ENCODE results near the gene NOTCH1.

The NOTCH1 gene

DNA sequence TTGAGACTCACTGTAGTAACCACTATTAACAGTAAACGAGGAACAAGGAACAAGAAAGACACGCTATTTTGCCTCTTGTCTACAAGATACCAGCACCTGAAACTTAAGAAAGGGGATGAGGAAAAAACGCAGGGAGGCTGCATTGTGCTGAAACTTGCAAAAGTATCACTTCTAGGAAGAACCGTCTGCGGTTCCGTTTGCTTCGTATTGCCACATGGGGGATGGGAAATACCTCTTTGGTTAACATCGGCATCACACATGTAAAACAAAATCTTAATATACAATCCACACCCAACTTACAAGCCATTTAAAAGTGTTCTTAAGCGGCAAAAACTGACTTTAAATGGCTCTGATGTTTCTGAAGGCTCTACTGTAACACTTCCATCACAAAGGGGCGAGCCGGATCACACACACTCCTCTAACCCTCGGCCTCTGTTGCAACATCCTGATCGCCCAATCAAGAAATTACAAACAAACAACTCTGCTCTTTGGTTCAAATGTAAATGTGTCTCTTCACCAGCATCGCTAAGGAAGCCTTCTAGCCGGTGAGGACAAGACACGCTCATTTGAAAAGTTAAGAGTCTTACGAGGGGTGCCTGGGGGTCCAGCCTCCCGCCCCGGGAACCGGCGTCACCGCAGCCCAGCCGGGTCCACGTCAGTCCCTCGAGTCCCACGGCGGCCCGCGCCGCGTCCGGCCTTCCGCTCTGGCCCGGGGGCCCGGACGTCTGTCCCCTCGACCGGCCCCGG lies 63.6 kb downstream of the NOTCH1 start:
- no peak for DNase-seq

DNA sequence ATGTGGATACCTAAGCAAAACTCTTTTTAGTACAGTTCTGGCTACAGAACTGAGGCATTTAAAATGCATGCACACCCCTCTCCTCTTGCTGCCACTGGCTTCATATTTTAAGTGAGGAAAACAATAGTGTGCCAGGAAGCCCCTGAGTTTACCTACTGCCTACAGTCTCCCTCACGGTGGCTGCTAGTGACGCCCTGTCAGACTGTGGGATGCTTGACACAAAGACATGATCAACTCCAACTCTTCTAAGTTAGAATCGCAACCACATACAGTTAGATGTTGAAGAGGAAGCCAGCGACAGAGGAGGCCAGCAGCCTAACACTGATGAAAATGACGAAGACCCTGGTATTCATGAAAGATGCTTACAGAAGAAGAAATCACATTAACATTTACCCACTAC lies 64.3 kb downstream of the NOTCH1 start:
- no peak for DNase-seq

DNA sequence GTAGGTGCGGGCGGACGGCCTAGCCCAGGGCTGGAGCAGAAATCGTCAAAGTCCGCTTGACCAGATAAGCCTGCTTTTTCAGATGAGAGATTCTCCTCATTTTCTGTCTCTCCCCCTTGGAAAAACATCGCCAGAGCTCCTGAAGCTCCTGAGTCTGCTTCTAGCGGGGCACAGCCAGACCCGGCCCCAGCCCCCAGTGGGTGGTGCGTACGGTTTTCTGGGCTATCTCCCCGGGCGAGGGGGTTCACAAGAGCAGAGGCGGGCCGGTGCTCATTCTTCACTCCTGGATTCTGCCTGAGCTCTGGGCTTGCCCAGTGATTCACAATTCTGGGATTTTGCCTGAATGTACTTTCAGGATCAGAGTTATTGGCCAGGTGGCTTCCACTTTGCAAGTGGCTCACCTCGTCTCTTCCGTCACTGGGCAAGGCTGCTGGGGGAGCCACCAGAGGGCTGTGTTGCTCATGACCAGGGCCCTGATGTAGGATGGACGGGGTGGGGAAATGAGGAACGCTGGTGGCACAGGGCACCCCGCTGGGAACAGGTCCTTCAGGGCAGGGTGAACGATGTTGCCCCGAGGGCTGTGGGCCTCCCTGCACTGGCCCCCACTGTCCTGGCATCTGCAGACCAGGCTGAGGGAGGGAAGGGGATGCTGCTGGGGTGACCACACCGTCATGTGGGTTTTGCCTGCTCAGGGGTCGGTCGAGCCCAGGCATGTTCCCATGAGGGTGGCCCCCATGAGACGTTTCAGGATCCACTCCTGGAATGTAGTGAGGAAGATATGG lies 69.3 kb downstream of the NOTCH1 start:
- DNase-seq: no peak

DNA sequence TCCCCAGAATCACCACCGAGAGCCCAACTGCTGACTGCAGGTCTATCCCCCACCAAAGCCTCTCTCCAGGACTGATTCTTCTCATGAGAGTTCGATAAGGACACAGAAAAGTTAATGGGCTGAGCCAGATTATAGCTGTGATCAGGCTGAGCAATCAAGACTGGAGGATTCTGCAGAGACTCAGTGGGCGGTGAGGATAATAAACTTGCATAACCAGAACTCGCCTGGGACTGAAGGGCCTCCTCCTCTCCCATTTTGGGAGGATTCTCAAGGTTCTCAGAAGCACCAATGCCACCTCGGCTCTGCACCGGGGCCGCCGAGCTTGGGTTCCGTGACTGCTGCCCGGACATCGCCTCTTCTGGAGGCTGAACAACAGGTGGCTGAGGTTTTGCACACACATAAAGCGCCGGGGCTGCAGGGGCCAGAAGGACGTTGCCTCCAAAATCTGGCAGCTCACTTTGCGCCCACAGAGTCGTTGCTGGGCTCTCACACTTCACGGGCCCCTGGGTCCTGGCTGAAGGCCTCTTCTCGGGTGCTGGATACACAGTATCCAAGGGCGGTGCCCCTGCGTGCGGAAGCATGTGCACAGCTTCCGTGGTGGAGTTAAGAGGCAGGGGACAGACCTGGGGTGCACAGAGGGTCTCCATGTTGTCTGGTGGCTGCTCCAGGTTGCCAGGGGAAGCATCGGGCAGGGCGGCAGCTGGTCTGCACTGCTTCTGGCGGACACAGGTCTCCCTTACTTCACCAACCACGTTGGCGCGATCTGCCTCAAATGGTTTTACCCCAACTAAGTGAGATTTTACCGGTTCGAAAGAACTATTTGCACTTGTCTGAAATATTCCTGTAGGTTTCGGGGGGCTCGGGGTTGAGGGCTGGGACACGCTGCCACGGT lies 70.6 kb downstream of the NOTCH1 start:
- DNase-seq: no peak

DNA sequence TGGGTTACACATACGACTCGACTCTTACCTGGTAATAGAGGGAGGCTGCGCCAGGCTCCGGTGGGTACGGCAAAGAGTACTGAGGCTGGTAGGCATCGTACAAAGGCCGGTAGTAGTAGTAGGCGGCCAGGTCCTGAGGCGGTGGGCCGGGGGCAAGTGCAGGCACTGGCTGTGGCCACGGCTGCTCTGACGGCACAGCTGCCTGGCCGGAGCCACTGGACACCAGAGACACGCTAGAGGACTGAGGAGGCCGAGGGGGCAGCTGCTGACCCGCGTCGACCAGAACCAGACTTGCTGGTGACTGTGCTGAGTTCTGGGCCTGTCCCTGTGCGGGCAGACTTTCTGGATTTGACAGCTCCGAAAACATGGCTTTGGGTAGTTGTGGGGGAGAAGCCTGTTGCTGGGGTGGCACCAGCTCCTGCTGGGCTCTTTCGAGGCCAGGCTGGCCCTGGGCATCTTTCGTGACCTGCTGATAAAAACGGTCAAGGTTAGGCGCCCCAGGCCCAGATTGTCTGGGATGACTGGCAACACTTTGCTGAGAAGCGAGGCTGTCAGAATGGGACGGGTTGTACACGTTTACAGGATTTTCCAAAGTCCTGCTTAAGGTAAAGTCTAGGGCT lies 71.7 kb downstream of the NOTCH1 start:
- no peak for DNase-seq

DNA sequence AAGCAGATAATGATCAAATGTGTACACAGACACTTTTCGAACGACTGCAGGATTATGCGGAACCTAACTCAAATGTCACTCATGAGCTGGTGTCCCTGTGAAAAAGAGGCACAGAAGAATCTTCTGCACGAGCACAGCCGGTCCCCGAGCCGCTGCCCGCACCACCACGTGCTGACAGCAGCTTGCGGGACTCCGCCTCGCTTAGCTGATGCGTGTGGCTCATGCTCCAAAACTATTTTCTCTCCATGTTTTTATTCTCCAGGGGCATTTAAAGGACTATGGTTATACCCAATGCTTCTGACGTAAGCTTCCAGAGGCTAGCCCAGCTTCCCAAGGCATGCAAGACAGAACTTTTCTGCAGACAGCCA lies 72.5 kb downstream of the NOTCH1 start:
- no peak for DNase-seq

DNA sequence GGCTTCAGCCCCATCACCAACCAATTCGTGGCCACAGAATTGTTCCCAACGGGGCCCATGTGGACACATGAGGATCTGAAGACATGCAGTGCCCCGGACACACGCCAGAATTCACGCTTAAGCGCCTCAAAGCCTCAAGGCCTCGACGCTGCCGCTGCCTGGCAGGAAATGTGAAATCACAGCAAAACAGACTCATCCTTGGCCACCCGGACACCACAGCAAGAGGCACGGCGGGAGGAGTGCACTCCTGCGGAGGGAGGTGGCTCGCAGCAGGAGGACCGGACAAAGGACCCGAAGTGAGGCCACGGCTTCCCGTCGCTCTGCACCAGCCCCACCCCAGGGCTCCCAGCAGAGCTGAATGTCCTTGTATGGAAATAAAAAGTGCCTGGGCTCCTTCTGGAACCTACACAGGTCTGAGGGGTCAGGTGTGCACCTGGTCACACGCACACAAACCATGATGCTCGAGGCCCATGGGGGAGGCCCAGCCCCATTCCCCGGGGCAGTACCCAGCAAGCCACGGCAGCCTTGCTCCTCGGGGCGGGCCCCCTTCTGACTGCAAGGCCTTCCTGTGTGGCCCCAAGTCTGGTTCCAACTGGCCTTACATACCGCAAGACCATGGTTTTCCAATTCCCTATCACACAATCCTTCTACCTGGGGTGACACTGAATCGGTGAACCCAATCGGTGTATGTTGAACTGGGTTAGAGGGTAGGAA lies 73.1 kb downstream of the NOTCH1 start:
- DNase-seq: no peak

DNA sequence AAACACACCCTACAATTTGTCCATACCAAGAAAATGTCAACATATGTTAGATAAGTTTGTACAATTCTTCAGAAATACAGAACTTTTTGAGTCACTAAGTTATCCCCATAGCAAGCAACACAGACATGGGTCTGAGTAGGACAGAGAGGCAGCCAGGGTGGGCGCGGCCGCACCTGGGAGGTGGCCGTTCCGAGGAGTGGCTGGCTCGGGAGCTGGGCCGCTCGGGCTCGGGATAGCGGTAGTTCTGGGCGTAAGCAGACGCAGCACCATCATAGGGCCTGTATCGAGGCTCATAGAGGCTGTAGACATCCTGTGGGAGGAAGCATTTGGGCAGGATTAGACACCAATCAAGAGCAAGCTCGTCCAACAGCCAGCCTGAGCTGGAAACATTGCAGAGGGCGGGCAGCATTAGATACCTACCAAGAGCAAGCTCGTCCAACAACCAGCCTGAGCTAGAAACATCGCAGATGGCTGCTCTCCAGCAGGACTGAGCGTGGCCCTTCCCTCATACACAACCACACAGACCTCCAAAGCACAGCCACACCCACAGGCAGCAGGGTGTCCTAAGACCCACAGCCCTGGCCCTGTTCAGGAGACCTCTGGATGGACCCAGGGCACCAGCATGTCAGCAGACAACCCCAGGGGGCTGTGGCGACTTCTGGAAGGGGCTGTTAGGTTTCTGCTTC lies 73.9 kb downstream of the NOTCH1 start:
- no peak for DNase-seq

DNA sequence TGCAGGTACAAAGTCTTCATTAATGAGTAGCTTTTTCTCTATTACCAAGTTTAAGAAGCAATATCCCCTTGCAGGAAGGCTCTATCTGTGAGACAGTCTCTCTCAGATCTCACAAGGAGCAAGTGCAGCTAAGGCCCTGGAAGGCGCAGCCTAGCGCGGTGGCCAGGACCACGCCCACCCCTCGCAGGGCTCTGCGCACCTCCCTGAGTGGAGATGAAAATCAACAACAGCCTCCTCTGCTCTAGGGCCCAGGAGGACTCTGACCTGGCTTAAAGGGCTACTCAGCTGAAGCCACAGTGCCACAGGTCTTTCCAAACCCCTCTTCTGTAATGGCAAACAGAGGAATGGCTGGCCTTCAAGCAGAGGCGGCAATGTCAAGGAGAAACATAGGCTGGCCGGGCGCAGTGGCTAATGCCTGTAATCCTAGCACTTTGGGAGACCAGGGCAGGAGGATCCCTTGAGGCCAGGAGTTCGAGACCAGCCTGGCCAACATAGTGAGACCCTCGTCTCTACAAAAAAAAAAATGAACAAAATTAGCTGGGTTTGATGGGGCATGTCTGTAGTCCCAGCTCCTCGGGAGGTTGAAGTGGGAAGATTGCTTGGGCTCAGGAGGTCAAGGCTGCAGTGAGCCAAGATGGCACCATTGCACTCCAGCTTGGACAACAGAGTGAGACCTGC lies 74.9 kb downstream of the NOTCH1 start:
- no peak for DNase-seq

DNA sequence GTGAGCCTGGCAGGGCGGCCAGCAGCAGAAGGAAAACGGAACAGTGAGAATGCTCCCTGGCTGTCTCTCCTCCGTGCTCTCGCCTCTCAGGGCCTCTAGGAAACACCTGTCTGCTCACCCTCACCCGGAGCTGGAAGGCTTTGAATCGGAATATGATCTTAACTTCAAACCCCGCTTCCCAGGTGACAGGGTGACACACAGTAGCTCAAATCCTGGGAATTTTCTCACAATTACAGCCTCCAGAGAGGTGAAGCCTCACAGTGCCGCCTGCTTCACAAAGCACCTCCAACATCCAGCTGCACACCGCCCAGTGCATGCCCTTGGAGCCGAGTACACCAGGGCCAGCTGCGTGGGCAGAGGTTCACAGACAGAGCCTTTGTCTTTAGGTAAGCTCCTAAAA lies 75.5 kb downstream of the NOTCH1 start:
- no peak for DNase-seq

DNA sequence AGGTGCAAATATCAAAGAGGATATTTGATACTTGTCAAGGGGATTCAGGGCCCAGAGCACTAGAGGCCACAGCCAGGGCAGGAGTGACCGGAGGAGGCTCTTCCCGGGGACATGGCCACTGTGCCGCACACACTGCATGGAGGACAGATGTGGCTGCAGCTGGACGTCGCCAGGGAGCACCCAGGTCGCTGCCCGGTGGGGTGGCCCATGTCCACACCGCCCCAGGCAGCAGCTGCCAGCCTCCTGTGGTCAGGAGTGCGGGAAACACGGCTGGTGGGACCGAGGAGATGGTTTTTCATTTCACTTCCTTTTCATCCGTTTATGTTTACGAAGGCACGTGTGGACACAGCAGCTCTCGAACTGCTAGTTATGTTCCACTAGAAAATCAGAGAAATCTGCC lies 78.1 kb downstream of the NOTCH1 start:
- DNase-seq: no peak

DNA sequence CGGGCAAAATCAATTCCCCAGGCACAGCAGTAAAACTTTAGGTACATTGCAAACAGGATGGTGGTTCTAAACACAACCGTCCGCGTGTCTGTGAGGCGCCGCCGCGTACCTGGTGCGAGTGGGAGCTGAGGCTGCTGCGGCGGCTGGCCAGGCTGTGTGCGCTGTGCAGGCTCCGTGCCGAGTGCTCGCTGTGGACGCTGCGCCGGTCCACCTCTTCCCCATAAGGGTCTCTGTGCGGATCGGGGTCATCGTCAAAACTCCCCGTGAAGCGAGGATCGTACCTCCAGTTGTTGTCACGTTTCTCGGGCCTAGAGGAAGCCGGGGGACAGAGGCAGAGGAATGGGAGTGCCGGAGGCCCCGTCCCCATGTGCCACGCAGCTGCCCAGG lies 79.7 kb downstream of the NOTCH1 start:
- DNase-seq: no peak

DNA sequence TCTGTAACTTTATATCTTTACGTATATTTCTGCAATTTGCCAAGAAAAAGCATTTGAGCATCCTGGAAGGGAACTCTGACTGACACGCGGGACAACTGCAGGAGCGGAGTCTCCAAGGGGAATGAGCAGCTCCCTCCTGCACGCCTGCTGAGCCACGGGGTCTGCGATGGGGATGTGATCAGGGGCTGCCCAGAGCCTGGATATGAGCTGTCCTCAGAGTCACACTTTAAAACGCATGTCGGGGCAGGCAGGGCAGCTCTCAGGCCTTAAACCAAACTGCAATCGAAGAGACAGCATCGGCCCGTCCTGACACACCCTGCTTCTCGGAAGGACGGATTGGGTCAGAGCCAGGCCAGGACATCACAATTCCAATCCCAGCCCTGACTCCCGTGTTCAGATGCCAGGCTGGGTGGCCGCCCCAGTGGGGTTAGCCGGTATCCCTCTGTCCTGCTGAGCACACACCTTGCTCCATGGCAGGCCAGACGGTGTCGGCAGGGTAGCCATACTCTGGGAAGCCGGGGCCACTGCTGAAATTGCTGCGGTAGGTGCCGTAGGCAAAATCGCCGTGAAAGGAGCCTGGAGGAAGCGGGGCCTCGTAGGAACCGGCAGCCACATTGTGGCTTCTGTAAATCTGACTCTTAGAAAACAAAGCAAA lies 80.2 kb downstream of the NOTCH1 start:
- DNase-seq: no peak

DNA sequence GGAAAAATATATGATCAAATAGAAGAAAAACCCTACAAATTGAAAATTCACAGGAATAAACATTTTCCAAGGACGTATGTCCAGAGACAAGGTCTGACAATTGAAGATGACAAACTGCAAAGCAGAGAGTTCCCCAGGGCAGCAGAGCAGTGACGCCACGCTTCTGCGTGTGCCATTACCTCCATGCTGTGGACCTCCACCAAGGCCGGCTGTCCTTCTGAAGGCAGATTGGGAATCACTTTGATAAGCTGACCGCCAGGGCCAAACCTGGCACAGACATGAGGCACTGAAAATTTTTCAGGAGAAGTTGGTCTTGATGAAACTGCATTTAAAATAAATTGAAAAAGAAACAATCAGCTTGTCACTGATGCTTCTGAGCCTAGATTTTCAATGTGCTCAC lies 81.6 kb downstream of the NOTCH1 start:
- no peak for DNase-seq

DNA sequence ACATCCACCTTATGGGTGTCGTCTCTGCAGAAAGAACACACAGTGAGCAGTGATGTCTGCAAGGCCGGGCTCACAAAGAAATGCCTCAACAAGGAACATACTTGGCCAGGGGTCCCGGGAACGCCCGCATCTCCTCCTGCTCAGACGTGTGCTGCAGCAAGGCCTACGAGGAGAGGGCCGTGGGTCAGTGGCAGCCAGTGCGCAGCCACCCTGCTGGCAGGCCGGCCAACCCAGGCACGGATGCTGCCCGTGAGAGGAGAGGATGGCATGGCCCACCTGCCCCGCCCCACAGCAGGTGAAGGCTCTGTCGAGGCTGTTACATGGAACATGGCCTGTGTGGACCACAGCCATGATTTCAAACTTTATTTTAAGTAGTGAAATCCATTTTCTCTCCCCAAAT lies 82.3 kb downstream of the NOTCH1 start:
- DNase-seq: no peak

DNA sequence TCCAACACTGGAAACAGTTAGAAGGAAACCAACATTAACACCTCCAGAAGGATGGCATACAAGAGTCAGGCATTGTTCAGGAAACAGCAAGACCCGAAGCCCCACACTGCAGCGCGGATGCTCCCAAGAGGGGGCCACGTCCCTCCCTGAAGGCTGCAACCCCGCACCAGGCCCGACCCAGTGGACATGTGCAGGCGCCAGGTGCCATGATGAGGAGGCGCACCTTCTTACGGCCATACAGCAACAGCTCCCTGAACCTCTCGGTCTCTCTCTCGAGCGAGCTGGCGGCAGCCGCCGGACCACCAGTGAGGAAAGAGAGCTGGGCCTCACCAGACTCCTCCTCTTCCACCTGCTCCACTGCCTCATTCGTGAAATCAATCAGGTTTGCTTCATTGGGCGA lies 83.2 kb downstream of the NOTCH1 start:
- DNase-seq: no peak

DNA sequence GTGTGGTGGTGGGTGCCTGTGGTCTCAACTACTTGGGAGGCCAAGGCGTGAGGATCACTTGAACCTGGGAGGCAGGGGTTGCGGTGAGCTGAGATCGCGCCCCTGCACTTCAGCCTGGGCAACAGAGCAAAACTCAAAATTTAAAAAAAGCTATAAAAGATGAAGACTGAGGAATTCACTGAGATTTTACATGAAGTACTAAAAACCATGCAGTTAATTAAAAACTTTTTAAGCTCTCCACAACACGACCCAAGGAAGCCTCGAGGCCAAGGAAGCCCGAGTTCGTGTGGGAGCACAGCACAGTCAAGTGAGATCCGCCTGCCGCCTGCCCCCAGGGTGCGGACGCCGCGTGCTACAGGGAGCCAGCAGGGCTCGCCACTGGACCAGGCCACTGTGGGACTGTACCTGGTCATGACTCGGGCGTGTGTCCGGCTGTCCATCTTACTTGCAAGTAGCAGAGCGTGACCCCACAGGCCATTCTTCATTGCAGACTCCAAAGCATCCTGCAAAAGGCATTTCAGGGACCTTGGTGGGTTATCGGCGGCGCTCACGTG lies 85.0 kb downstream of the NOTCH1 start:
- DNase-seq: no peak

DNA sequence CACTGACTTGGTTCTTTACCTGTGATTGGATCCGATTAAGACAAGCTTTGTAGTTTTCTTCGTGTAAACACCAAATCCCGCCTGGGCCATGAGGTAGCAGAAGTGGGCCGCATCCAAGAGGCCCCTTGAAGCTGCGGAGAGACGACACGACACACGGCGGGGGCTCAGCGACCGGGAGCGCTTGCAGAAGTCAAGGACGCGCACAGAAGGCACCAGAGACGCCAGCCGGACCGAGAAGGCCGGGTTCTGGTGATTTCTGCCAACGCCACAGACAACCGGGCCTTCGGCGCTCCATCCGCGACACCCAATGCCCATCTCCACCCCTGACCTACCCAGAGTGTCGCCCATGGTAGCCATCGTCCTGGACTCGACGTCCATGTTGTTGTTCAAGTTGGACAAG lies 86.4 kb downstream of the NOTCH1 start:
- DNase-seq: no peak

DNA sequence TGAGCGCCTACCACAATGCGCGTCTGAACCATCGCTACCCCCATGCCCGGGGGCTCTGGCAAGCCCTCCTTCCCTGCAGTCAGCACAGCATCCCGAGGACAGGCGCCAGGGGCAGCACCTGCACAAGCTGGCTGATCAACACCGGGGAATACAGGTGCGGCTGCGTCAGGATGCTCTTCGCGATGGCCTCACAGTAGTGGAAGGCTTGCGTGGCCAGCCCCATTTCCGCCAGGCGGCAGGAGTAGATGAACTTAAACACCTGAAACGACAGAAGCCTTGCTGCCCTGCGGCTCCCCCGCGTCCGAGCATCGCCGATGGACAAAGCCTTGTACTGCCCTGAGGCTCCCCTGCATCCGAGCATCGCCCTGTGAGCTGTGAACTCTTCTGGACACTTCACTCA lies 88.5 kb downstream of the NOTCH1 start:
- DNase-seq: no peak

DNA sequence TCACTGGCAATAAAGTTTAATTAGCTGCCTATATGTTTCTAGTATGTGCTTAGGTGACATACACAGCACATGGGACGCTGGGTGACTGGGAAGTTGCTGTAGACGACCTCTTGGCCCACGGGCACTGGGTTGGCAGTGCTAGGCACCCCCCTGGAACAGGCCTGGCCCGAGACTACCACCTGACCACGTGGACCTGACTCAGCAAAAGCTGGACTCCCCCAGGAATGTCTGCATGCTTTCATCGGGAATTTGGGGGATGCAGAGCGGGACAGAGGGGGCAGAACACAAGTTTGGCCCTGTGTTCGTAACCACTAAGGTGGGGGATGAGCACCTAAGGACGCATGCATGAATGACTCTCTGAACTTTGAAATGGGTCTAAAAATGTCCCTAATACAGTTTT lies 89.6 kb downstream of the NOTCH1 start:
- no peak for DNase-seq
